Measurements from ENCODE around the gene RETREG2. TPM values are rescaled to one million over a fixed set of nuclear protein-coding genes. Genes with fewer than 3 reads are reported as not detected.

The RETREG2 gene
- total and polyA plus RNA-seq, 11 donors, result 13.4 to 56.0 (median 38.2) TPM

- Histone ChIP-seq H3K27ac (no peak overlapping the region), H3K9me3 (no peaks in the 10 kb centered on the region), H3K4me3 (no peak overlapping the region), H3K27me3 (no peaks in the 10 kb centered on the region), H3K4me1 (peaks cover 0 to 22% (median 11%) of the 10 kb centered on the region in 12 donors), H3K36me3 (peaks cover 0 to 80% (median 73%) of the 10 kb centered on the region in 9 donors)
- WGBS, 4 donors, result 71 to 93% (median 84%) methylated on average over 3 of the region's 3 CpGs
- intact Hi-C loops (cut with DNase I), result loop anchor here in 1 of 10 donors (10.0 kb wide), 1 partner anchor 60 kb away; no protein-coding TSS in a partner anchor
- no peak for DNase-seq
- TF ChIP-seq CTCF (IDR thresholded peaks at IDR 0.05) (no peak), POLR2A (IDR thresholded peaks at IDR 0.05) (no peak)
- ATAC-seq, result no peak
These were observed 56.3 kb downstream of the RETREG2 start for GRCh38 chr2:219234331-219234730.

Other genes with a start within 250 kb of the RETREG2 start
- gene CDK5R2, start 218.6 kb upstream of the RETREG2 start, total RNA-seq, result not detected
- gene CDK5R2, start 218.6 kb upstream of the RETREG2 start, polyA plus RNA-seq, result not detected
- not detected for gene FEV, start 193.1 kb upstream of the RETREG2 start, total RNA-seq
- not detected for gene FEV, start 193.1 kb upstream of the RETREG2 start, polyA plus RNA-seq
- gene CRYBA2, start 184.9 kb upstream of the RETREG2 start, total RNA-seq, result not detected
- gene CRYBA2, start 184.9 kb upstream of the RETREG2 start, polyA plus RNA-seq, result not detected
- gene CFAP65, start 136.8 kb upstream of the RETREG2 start, total RNA-seq, result under 1 TPM in 1 of 9 donors, not detected in 8; 0.04 TPM
- gene CFAP65, start 136.8 kb upstream of the RETREG2 start, polyA plus RNA-seq, result not detected
- gene IHH, start 117.4 kb upstream of the RETREG2 start, total RNA-seq, result not detected
- not detected for gene IHH, start 117.4 kb upstream of the RETREG2 start, polyA plus RNA-seq
- gene NHEJ1, start 17.5 kb upstream of the RETREG2 start, total RNA-seq, result 10 to 100 TPM in 1 of 9 donors, 1 to 10 TPM in 8; 4.6 to 13.2 (median 8.0) TPM
- gene NHEJ1, start 17.5 kb upstream of the RETREG2 start, polyA plus RNA-seq, result 10 to 100 TPM in 1 of 2 donors, 1 to 10 TPM in 1; 3.7 to 17.0 TPM
- under 1 TPM in 8 of 9 donors, not detected in 1; 0.12 to 0.92 (median 0.44) TPM for gene SLC23A3, start 8.2 kb upstream of the RETREG2 start, total RNA-seq
- gene SLC23A3, start 8.2 kb upstream of the RETREG2 start, polyA plus RNA-seq, result under 1 TPM; 0.17 to 0.84 TPM
- gene CNPPD1, start 1.4 kb upstream of the RETREG2 start, total RNA-seq, result 10 to 100 TPM; 40.1 to 81.8 (median 57.2) TPM
- gene CNPPD1, start 1.4 kb upstream of the RETREG2 start, polyA plus RNA-seq, result 100 to 1,000 TPM in 1 of 2 donors, 10 to 100 TPM in 1; 37.3 to 118 TPM
- gene ZFAND2B, start 28.5 kb downstream of the RETREG2 start, total RNA-seq, result 10 to 100 TPM; 13.9 to 32.3 (median 23.5) TPM
- gene ZFAND2B, start 28.5 kb downstream of the RETREG2 start, polyA plus RNA-seq, result 10 to 100 TPM; 17.6 to 35.7 TPM
- 10 to 100 TPM; 12.1 to 28.1 (median 17.9) TPM for gene ABCB6, start 40.7 kb downstream of the RETREG2 start, total RNA-seq
- 10 to 100 TPM; 25.3 to 30.4 TPM for gene ABCB6, start 40.7 kb downstream of the RETREG2 start, polyA plus RNA-seq
- gene ATG9A, start 51.4 kb downstream of the RETREG2 start, total RNA-seq, result 100 to 1,000 TPM in 3 of 9 donors, 10 to 100 TPM in 6; 62.8 to 147 (median 83.5) TPM
- gene ATG9A, start 51.4 kb downstream of the RETREG2 start, polyA plus RNA-seq, result 100 to 1,000 TPM in 1 of 2 donors, 10 to 100 TPM in 1; 28.3 to 133 TPM
- gene ANKZF1, start 51.5 kb downstream of the RETREG2 start, total RNA-seq, result 10 to 100 TPM; 14.0 to 36.8 (median 28.0) TPM
- gene ANKZF1, start 51.5 kb downstream of the RETREG2 start, polyA plus RNA-seq, result 10 to 100 TPM; 15.2 to 22.5 TPM
- gene GLB1L, start 67.2 kb downstream of the RETREG2 start, total RNA-seq, result 1 to 10 TPM; 1.6 to 7.9 (median 2.5) TPM
- 1 to 10 TPM; 1.3 to 1.8 TPM for gene GLB1L, start 67.2 kb downstream of the RETREG2 start, polyA plus RNA-seq
- gene STK16, start 67.2 kb downstream of the RETREG2 start, total RNA-seq, result 10 to 100 TPM; 13.8 to 26.9 (median 19.1) TPM
- 10 to 100 TPM; 13.8 to 31.6 TPM for gene STK16, start 67.2 kb downstream of the RETREG2 start, polyA plus RNA-seq
- not detected for gene TUBA4B, start 75.0 kb downstream of the RETREG2 start, total RNA-seq
- not detected for gene TUBA4B, start 75.0 kb downstream of the RETREG2 start, polyA plus RNA-seq
- gene TUBA4A, start 75.6 kb downstream of the RETREG2 start, total RNA-seq, result 100 to 1,000 TPM; 137 to 381 (median 193) TPM
- 100 to 1,000 TPM; 189 to 362 TPM for gene TUBA4A, start 75.6 kb downstream of the RETREG2 start, polyA plus RNA-seq
- gene DNAJB2, start 101.1 kb downstream of the RETREG2 start, total RNA-seq, result 10 to 100 TPM; 61.3 to 95.4 (median 74.9) TPM
- 100 to 1,000 TPM in 1 of 2 donors, 10 to 100 TPM in 1; 66.5 to 181 TPM for gene DNAJB2, start 101.1 kb downstream of the RETREG2 start, polyA plus RNA-seq
- under 1 TPM in 3 of 9 donors, not detected in 6; 0.19 to 0.93 (median 0.59) TPM for gene PTPRN, start 131.1 kb downstream of the RETREG2 start, total RNA-seq
- under 1 TPM in 1 of 2 donors, not detected in 1; 0.12 TPM for gene PTPRN, start 131.1 kb downstream of the RETREG2 start, polyA plus RNA-seq
- not detected for gene RESP18, start 154.5 kb downstream of the RETREG2 start, total RNA-seq
- not detected for gene RESP18, start 154.5 kb downstream of the RETREG2 start, polyA plus RNA-seq
- 100 to 1,000 TPM in 1 of 9 donors, 10 to 100 TPM in 8; 61.8 to 101 (median 73.4) TPM for gene DNPEP, start 209.6 kb downstream of the RETREG2 start, total RNA-seq
- gene DNPEP, start 209.6 kb downstream of the RETREG2 start, polyA plus RNA-seq, result 10 to 100 TPM; 61.3 to 69.6 TPM
- over 10,000 TPM in 8 of 9 donors, 1,000 to 10,000 TPM in 1; 9,618 to 28,674 (median 17,979) TPM for gene DES, start 240.1 kb downstream of the RETREG2 start, total RNA-seq
- gene DES, start 240.1 kb downstream of the RETREG2 start, polyA plus RNA-seq, result over 10,000 TPM; 15,024 to 19,385 TPM

Measured in heart left ventricle (tissue), 16 donors.